ENCODE measurements around the gene PPIL1.
"Not testable (repeated sequence)": the region's sequence is repeated elsewhere in the genome, so short reads cannot be mapped to it uniquely, and the experiment has no call there.

Gene PPIL1

DNA sequence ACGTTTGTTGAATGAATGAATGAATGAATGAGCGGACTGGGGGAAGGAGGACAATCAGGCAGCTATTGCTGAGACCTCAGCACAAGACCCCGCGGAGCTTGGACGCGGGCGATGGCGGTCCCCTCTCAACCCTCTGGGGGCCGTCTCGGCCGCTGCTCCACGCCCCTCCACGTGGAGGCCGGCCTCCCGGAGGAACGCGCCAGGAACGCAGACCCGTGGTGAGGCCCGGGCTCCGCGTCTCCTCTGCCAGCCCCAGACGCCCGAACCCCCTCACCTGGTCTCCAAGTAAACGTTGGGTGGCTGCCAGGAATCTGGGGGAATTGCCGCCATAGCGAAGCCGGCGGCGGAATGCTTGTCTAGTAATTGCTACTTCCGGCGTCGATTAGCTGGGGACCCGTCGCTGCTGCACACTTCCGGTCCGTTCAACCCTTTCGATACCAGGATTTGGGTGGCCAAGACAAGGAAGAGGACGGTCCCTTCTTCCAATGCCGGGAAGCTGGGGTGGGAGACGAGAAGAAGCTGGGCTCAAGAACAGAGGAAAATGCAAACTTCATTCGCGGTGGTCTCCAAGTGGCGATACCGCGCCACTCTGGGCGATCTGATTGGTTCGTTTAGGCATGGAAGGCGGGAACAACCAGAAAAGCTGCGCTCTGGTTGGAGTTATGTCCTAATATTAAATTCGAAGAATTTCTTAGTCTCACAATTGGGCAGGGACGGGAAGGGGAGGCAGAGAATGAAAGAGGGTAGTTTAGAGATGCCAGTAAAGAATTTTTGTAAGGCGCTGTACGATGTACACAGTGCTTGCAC, at the start of gene PPIL1:
TSS of gene PPIL1 (minus strand) at position 361 of the 807 bp plus-strand sequence. CDS start at position 330, 31 bp downstream.
- DNase-seq (ENCODE audit: low read depth), result peak; percentile 70

DNA sequence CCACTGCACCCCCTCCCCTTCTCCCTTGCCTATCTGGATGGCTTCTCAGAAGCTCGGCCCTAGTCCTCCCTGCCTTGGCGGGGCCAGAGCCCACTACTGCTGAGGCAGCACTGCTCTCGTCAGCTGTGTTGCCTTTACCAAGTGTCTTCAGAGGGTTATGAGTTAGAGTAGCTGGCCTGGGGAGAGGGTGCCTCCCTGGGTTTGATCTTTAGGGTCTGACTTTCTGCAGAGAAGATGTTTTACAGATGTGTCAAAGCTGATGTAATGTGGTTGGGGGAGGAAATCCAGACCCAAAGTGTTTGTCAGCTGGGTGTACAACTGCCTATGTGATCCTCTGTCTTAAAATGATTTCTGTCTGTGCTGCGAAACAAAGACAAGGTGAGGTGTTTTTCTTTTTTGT, 49.5 kb upstream of the PPIL1 start:
- DNase-seq (ENCODE audit: low read depth), result no peak

DNA sequence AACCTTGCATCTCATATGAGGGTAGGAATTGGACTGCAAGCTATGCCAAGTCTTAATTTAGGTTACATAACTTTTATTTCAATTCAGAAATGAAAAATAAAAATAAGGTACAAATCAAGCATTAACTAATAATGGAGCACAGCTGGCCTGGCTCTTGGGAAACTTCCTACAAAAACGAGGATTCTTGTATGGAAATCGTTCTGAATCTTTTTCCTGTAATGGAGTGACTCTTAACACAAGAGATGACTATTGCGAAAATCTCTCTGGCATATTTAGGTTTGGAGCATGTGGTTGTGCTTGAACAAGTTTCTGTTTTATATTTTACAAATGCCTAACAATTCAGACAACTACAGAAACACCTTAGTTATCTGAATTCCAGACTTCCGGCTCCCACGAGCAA, 45.9 kb upstream of the PPIL1 start:
- DNase-seq (ENCODE audit: low read depth), result no peak

DNA sequence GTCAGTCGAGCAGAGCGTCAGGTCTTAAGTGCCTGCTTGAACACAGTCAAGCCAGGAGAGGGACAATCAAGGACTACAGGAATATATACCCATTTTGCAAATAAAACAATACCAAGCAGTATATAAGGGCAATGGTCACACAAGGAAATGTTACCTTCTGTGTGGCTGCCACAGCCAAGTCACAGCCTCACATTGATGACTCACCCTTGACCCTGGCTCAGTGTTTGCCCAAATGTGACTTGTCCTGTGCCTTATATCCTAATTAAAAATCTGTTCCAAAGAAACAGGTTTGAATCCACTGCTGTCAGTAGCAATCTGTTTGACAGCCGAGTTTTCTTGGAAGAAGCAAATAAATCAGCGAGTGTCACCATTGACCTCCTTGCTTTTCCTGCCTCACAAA, 45.4 kb upstream of the PPIL1 start:
- DNase-seq (ENCODE audit: low read depth), result no peak

DNA sequence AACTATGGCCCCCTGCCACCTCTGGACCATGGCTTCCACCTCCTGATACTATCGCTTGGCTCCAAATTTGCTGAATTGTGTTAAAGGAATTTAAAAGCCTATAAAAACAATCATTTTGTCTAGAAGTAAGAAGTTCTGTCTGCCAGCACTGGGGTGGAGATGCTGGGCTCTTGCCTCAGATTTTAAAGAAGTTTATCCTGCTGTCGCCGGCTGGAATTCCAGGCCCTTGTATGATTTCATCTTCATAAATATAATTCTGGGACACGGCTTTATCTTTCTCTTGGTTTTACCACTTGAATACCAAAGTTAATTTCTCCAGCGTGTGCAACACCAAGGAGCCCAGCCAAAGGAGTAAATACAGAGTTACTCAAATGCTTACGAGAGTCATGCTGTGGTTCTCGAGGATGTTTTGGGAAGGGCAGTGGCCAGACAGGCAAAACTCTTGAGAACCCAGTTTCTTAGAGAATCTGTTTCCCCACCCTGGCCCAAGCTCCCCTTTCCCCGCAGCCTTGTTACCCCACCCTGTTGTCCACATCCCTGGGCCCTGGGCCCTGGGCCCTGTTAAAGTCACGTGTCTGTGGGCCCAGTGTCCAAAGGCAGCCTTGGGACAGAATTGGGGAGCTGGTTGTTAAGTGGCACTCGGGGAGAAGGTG, 43.1 kb upstream of the PPIL1 start:
- no peak for DNase-seq (ENCODE audit: low read depth)

DNA sequence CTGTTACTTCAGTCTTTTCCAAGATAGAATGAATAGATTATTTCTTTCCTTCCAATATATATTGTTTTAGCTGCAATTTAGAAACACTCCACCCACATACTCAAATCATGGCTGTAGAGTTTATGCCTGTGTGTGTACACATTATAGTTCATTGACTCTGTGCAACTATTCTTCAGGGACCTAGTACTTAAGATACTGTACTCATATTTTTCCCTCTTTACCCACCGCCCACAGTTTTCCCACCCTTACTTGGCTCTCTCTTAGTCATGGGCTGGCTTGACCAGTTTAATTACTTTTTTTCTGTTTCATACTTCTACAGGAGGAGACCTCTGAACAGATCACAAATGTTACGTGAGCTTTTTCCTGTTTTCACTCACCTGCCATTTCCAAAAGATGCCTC, 41.5 kb upstream of the PPIL1 start:
- no peak for DNase-seq (ENCODE audit: low read depth)

- DNase-seq (ENCODE audit: low read depth), result no peak
Measured at GRCh38 chr6:36915599-36915998, 41.0 kb upstream of the PPIL1 start.

GRCh38 chr6:36914227-36914794, 39.7 kb upstream of the PPIL1 start:
- no peak for DNase-seq (ENCODE audit: low read depth)

DNA sequence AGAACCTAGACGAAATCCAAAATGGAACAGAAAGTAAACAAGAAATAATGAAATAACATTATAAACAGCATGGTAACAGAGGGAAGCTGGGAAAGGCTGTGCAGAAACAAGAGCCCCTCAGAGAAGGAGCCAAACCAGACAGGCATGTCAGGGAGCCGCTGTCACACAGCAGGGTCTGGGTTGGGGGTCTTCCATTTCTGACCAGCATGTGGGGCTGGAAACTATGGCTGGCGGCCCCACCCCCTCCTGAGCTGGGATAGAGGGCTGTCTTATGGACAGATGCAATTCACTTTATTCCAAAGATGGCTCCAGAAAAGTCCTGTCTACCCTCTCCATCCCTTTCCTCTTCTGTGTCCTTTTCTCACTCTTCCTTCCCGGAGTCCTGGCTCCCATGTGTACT, 38.5 kb upstream of the PPIL1 start:
- DNase-seq (ENCODE audit: low read depth), result no peak

DNA sequence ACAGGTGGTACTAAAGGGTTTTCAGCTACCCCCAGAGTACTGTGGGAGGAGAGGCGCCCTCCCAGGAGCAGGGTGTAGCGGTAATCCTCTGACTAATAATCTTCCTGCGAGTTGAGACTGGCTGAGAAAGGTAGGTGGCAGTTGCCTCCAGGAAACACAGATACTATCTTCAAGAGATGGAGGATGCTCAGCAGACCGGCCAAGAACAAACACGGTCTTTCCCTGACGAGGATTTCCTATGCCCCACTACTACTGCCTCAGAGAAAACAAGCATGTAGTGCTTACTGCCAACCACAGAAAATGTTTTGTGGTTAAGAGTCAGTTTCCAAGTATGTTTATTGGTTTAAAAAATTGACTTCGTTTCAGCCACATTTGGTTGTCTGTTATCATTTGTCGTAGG, 38.0 kb upstream of the PPIL1 start:
- DNase-seq (ENCODE audit: low read depth), result peak; percentile 42

- DNase-seq (ENCODE audit: low read depth), result peak; percentile 14
Measured at GRCh38 chr6:36912030-36912454, 37.4 kb upstream of the PPIL1 start.

- no peak for DNase-seq (ENCODE audit: low read depth)
Measured at GRCh38 chr6:36908747-36909146, 34.1 kb upstream of the PPIL1 start.

DNA sequence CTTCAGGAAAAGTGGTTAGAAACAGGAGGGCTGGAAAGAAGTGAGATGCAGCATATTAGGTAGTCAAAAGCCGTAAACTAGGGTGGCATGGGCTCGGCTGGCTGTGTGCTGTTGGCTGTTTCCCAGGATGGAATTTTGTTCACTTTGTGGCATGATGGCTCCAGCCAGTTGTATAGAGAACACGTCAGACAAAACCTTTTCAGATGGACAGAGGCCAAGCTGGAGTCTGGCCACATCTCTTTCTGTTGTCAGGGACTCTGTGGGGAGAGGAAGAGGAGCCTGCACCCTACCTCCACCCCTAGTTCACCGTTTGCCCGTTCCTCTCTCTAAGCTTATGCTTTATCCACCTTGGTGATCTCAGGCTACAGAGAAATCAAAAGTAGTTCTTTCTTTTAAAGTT, 33.2 kb upstream of the PPIL1 start:
- DNase-seq (ENCODE audit: low read depth), result no peak

GRCh38 chr6:36906539-36907325, 32.1 kb upstream of the PPIL1 start:
- no peak for DNase-seq (ENCODE audit: low read depth)

DNA sequence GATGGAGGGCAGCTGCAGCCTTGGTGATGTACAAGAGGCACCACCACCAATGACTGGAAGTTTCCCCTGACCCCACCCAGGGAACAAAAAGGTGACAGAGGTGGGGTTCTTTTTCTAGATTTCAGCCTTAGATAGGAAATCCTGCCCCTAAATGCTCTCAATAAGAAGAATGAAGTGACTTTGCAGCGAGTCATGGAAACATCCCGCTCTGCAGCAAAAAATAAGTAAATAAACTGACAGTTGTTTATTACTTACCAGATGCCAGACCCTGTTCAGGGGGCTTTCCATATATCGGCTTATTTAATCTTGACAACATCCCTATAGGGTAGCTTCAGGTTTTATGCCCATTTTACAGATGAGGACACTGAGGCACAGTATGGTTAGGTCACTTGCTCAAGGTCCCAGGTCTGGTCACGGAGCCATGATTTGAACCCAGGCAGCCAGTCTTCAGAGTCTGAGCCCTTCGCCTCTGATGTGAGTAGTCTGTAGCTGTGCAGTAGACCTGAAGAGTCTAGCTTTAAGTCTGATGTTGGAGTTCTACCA, 30.3 kb upstream of the PPIL1 start:
- DNase-seq (ENCODE audit: low read depth), result no peak

DNA sequence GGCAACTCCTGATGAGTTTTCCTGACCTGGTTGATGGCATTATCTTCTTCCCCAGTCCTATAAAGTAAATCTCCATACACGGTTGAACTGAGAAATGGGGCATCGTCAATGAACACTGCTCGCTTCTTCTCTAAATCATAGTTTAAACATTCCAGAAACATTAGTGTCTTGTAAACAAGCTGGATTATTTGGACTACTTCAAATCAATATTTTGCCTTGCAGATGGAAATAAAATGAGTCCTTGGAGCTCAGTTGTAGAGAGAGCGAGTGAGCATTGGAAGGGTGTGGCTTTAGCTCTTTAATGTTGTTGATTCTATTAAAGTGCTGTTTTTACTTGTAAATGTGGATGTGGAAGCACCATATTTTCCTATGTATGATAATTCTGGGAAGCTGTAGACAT, 29.5 kb upstream of the PPIL1 start:
- no peak for DNase-seq (ENCODE audit: low read depth)

DNA sequence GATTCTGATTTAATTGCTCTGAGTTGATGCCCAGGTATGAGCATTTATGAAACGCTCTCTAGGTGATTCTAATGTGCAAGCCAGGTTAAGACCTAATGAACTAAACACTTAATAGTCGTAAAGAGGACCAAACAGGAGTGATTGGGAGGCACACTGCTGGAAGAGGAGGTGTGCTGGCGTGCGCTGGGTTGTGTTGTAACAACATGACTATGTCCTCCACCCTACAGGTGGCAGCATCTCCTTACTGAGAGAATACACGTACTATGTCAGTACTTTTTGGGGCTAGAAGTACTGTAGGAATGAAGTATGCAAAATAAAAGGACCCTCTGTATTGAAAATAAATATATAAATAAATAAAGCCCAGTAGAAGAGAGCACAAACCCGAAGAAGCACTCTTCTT, 23.0 kb upstream of the PPIL1 start:
- no peak for DNase-seq (ENCODE audit: low read depth)

GRCh38 chr6:36893976-36894932, 19.7 kb upstream of the PPIL1 start:
- DNase-seq (ENCODE audit: low read depth), result no peak

- DNase-seq (ENCODE audit: low read depth), result not testable (repeated sequence)
Measured at GRCh38 chr6:36891153-36891552, 16.6 kb upstream of the PPIL1 start.

DNA sequence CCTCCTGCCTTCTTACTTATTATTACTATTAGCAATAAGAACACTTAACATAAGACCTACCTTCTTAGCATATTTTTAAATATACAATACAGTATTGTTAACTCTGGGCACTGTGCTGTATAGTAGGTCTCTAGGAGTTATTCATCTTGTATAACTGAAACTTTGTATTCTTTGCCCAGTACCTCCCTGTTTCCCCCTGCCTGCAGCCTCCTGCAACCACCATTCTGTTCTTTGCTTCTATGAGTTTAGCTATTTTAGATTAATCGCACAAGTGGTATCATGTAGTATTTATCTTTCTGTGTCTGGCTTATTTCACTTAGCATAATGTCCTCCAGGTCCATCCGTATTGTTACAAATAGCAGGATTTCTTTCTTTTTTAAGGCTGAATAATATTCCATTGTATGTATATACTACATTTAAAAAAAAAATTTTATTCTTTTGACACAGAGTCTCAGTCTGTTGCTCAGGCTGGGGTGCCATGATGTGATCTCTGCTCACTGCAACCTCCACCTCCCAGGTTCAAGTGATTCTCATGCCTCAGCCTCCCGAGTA, 15.6 kb upstream of the PPIL1 start:
- no peak for DNase-seq (ENCODE audit: low read depth)
